H9 (cell line): ENCODE measurements around the gene CDK6. TPM values are rescaled to one million over a fixed set of nuclear protein-coding genes. Genes with fewer than 3 reads are reported as not detected.

Source experiments
- DNase-seq: peaks from one replicate; pipeline ENCODE4 v3.0.0-alpha.2; 2017
- H2AFZ ChIP-seq: one replicate; pipeline ENCODE4 v1.6.1; 2013; ENCODE audit warnings: mild to moderate bottlenecking, low read length, control low read depth, moderate library complexity
- H2AK5ac ChIP-seq: 2 replicates; pipeline ENCODE4 v1.6.1; 2013; ENCODE audit warnings: low read length, control low read depth, mixed read lengths; ENCODE audit not compliant: insufficient read length
- H2BK120ac ChIP-seq: one replicate; pipeline ENCODE4 v1.6.1; 2013; ENCODE audit warnings: low read depth, mild to moderate bottlenecking, low read length, control low read depth, inconsistent platforms; ENCODE audit not compliant: poor library complexity, severe bottlenecking
- H2BK12ac ChIP-seq: 2 replicates; pipeline ENCODE4 v1.6.1; 2013; ENCODE audit warnings: low read length, control low read depth, mixed read lengths, low read depth; ENCODE audit not compliant: insufficient read length
- H2BK15ac ChIP-seq: 2 replicates; pipeline ENCODE4 v1.6.1; 2013; ENCODE audit warnings: low read depth, low read length, control low read depth
- H2BK20ac ChIP-seq: one replicate; pipeline ENCODE4 v1.6.1; 2013; ENCODE audit warnings: low read depth, mild to moderate bottlenecking, low read length, control low read depth, inconsistent platforms; ENCODE audit not compliant: poor library complexity, severe bottlenecking
- H2BK5ac ChIP-seq: 2 replicates; pipeline ENCODE4 v1.6.1; 2013; ENCODE audit warnings: low read length, control low read depth, mixed read lengths; ENCODE audit not compliant: insufficient read length
- H3K14ac ChIP-seq: 2 replicates; pipeline ENCODE4 v1.6.1; 2013; ENCODE audit warnings: low read length, control low read depth; ENCODE audit not compliant: insufficient read depth
- H3K18ac ChIP-seq: 2 replicates; pipeline ENCODE4 v1.6.1; 2013; ENCODE audit warnings: low read depth, mild to moderate bottlenecking, mixed read lengths, low read length, control low read depth; ENCODE audit not compliant: insufficient read length
- H3K23ac ChIP-seq: 2 replicates; pipeline ENCODE4 v1.6.1; 2013; ENCODE audit warnings: low read length, control low read depth, mixed read lengths, low read depth; ENCODE audit not compliant: insufficient read length
- H3K23me2 ChIP-seq: 2 replicates; pipeline ENCODE4 v1.6.1; 2013; ENCODE audit warnings: low read depth, mild to moderate bottlenecking, mixed read lengths, low read length, control low read depth; ENCODE audit not compliant: insufficient read length, poor library complexity, severe bottlenecking
- H3K27ac ChIP-seq: 2 replicates; pipeline ENCODE4 v1.5.1; 2013; ENCODE audit warnings: low read length, control low read depth, mixed read lengths, low read depth; ENCODE audit not compliant: insufficient read length
- H3K27me3 ChIP-seq: 2 replicates; pipeline ENCODE4 v1.6.1; 2013; ENCODE audit warnings: low read length, control low read depth, inconsistent platforms; ENCODE audit not compliant: insufficient read depth
- H3K4ac ChIP-seq: 2 replicates; pipeline ENCODE4 v1.6.1; 2013; ENCODE audit warnings: low read depth, mild to moderate bottlenecking, control low read depth, inconsistent platforms, low read length, moderate library complexity
- H3K4me1 ChIP-seq: 2 replicates; pipeline ENCODE4 v1.6.1; 2013; ENCODE audit warnings: low read length, control low read depth, inconsistent platforms; ENCODE audit not compliant: insufficient read depth
- H3K4me2 ChIP-seq: 2 replicates; pipeline ENCODE4 v1.6.1; 2013; ENCODE audit warnings: low read length, control low read depth, mixed read lengths; ENCODE audit not compliant: insufficient read length, insufficient read depth
- H3K56ac ChIP-seq: 2 replicates; pipeline ENCODE4 v1.6.1; 2013; ENCODE audit warnings: low read depth, mild to moderate bottlenecking, mixed read lengths, low read length, control low read depth; ENCODE audit not compliant: insufficient read length
- H3K79me1 ChIP-seq: 2 replicates; pipeline ENCODE4 v1.6.1; 2013; ENCODE audit warnings: low read depth, mild to moderate bottlenecking, moderate library complexity, low read length, control low read depth, inconsistent platforms; ENCODE audit not compliant: insufficient read depth, poor library complexity, severe bottlenecking
- H3K79me2 ChIP-seq: 2 replicates; pipeline ENCODE4 v1.6.1; 2013; ENCODE audit warnings: low read length, control low read depth, inconsistent platforms; ENCODE audit not compliant: insufficient read depth
- H3K9ac ChIP-seq: 2 replicates; pipeline ENCODE4 v1.6.1; 2013; ENCODE audit warnings: low read length, control low read depth, mixed read lengths; ENCODE audit not compliant: insufficient read length; ENCODE audit errors: extremely low read depth
- H3K9me3 ChIP-seq: one replicate; pipeline ENCODE4 v1.6.1; 2013; ENCODE audit warnings: low read depth, low read length, inconsistent platforms; ENCODE audit not compliant: control insufficient read depth
- H3T11ph ChIP-seq: one replicate; pipeline ENCODE4 v1.6.1; 2013; ENCODE audit warnings: mild to moderate bottlenecking, low read length, control low read depth, inconsistent platforms
- H4K20me1 ChIP-seq: one replicate; pipeline ENCODE4 v1.6.1; 2013; ENCODE audit not compliant: control insufficient read depth, insufficient read length, insufficient read depth
- H4K5ac ChIP-seq: 2 replicates; pipeline ENCODE4 v1.6.1; 2013; ENCODE audit warnings: low read depth, mild to moderate bottlenecking, mixed read lengths, low read length, control low read depth; ENCODE audit not compliant: insufficient read length
- H4K8ac ChIP-seq: replicated peaks from 2 replicates; pipeline ENCODE4 v1.6.1; 2013; ENCODE audit warnings: low read length, control low read depth, mixed read lengths, low read depth; ENCODE audit not compliant: insufficient read length
- H4K91ac ChIP-seq: 2 replicates; pipeline ENCODE4 v1.6.1; 2013; ENCODE audit warnings: low read depth, mild to moderate bottlenecking, moderate library complexity, mixed read lengths, low read length, control low read depth; ENCODE audit not compliant: insufficient read length
- H3K27ac Mint-ChIP-seq, 3 experiments: 2 replicates in 2 of 3; 3 replicates in 1 of 3; pipeline ENCODE4 v1.8.0; 2020 to 2021; ENCODE audit warnings: mixed read lengths in 3 of 3, mild to moderate bottlenecking in 1 of 3, moderate library complexity in 1 of 3
- H3K27me3 Mint-ChIP-seq: 2 replicates; pipeline ENCODE4 v1.8.0; 2021; ENCODE audit warnings: low read depth, mild to moderate bottlenecking, moderate library complexity, mixed read lengths
- H3K36me3 Mint-ChIP-seq, 3 experiments: 2 replicates in 2 of 3; 3 replicates in 1 of 3; pipeline ENCODE4 v1.8.0; 2020 to 2021; ENCODE audit warnings: low read depth in 3 of 3, mixed read lengths in 3 of 3; ENCODE audit not compliant: insufficient read depth in 1 of 3
- H3K4me1 Mint-ChIP-seq, 2 experiments: 2 replicates each; pipeline ENCODE4 v1.8.0; 2020; ENCODE audit warnings: mixed read lengths in 2 of 2
- H3K4me3 Mint-ChIP-seq, 2 experiments: 2 replicates in 1 of 2; 3 replicates in 1 of 2; pipeline ENCODE4 v1.8.0; 2020 to 2021; ENCODE audit warnings: mild to moderate bottlenecking in 2 of 2, mixed read lengths in 2 of 2, moderate library complexity in 1 of 2
- H3K9me3 Mint-ChIP-seq, 2 experiments: 2 replicates in 1 of 2; 3 replicates in 1 of 2; pipeline ENCODE4 v1.8.0; 2020; ENCODE audit warnings: mild to moderate bottlenecking in 2 of 2, mixed read lengths in 2 of 2, moderate library complexity in 1 of 2
- CTCF ChIP-seq: fragments of 200-600 bp; sonication (generic); conservative IDR thresholded peaks from 3 replicates; pipeline ENCODE4 v1.8.0; 2021; ENCODE audit warnings: antibody characterized with exemption, mild to moderate bottlenecking
- WGBS: extraction: QIAGEN DNeasy Blood & Tissue Kit; methylation state at CpG from one replicate; pipeline ENCODE4 v1.1.7; 2013; ENCODE audit warnings: missing lambda C conversion rate, low lambda C conversion rate, mixed read lengths; ENCODE audit not compliant: insufficient read length; ENCODE audit errors: extremely low coverage; 5-methylcytosine and 5-hydroxymethylcytosine counted together
- total RNA-seq: library from RNA; stranded (reverse); gene quantifications from 2 replicates; pipeline ENCODE4 v1.2.1, GENCODE V29; 2021

CDK6 gene
- total RNA-seq, 1 experiment from 2014 or later = 30.0 TPM

DNA sequence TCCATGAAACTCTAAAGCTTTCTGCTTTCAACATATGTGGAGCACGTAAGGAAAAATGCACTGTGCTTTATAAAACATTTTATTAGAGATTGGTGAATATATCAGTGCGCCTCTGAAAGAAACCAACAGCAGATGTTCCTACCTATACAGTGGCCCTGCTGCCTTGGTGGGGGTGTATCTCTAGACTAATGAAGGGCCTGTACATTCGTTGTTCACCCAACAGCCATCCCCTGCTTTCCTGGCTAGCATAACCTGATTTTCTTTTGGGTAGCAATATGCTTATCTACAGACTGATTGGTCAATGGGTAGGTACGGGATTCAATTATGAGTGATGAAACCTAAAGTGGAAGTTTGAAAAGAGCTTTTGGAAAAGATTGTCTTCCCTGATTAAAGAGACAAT is 126.5 kb downstream of the CDK6 start:
- H3K18ac ChIP-seq = no peak overlapping the region
- no peak overlapping the region for H3K23ac ChIP-seq
- no peaks in the 10 kb centered on the region for H3K27me3 ChIP-seq
- no peak for DNase-seq
- no peak overlapping the region for H3K27ac ChIP-seq
- H4K20me1 ChIP-seq = no peaks in the 10 kb centered on the region
- no peak overlapping the region for H3K56ac ChIP-seq
- no peak overlapping the region for H2BK12ac ChIP-seq
- H3K4me1 ChIP-seq = 0 out of 2 replicates have a peak, but pooled peaks cover 3% of the 10 kb centered on the region
- H4K8ac ChIP-seq = no peak overlapping the region
- H3K79me1 ChIP-seq = no peaks in the 10 kb centered on the region
- H3K27ac Mint-ChIP-seq = no peak overlapping the region
- H2BK20ac ChIP-seq = no peak overlapping the region
- no peak overlapping the region for H4K5ac ChIP-seq
- H3K27me3 Mint-ChIP-seq = no peaks in the 10 kb centered on the region
- no peaks in the 10 kb centered on the region for H3K79me2 ChIP-seq
- no CpG with 5 or more reads among the region's 4 CpGs for WGBS
- H3K23me2 ChIP-seq = no peaks in the 10 kb centered on the region
- no peak overlapping the region for H2AK5ac ChIP-seq
- no peak overlapping the region for H3T11ph ChIP-seq
- no peak overlapping the region for H2AFZ ChIP-seq
- H3K4me3 Mint-ChIP-seq = no peak overlapping the region
- H3K4me1 Mint-ChIP-seq = peaks cover 12 to 15% of the 10 kb centered on the region in 2 experiments
- H2BK120ac ChIP-seq = no peak overlapping the region
- H3K9me3 Mint-ChIP-seq = peaks cover 2 to 6% of the 10 kb centered on the region in 2 experiments; a peak in 3 of 5 replicates
- no peak overlapping the region for H3K4ac ChIP-seq
- no peaks in the 10 kb centered on the region for H3K9me3 ChIP-seq
- no peak overlapping the region for H2BK15ac ChIP-seq
- H3K9ac ChIP-seq = no peak overlapping the region
- no peak overlapping the region for H2BK5ac ChIP-seq
- TF ChIP-seq CTCF = no peak
- H3K14ac ChIP-seq = no peak overlapping the region
- H4K91ac ChIP-seq = no peak overlapping the region
- H3K4me2 ChIP-seq = no peak overlapping the region
- peaks cover 5 to 6% (median 6%) of the 10 kb centered on the region in 3 experiments; a peak in 6 of 7 replicates for H3K36me3 Mint-ChIP-seq
